Measurements from ENCODE around the gene GPR75. TPM values are rescaled to one million over a fixed set of nuclear protein-coding genes. Genes with fewer than 3 reads are reported as not detected.
A peak's percentile ranks its signal among the peaks of the same experiment; 100 is the strongest.

The GPR75 gene
- total RNA-seq, 6 experiments from 2014 or later: 1.1 to 3.3 (median 1.4) TPM

DNA sequence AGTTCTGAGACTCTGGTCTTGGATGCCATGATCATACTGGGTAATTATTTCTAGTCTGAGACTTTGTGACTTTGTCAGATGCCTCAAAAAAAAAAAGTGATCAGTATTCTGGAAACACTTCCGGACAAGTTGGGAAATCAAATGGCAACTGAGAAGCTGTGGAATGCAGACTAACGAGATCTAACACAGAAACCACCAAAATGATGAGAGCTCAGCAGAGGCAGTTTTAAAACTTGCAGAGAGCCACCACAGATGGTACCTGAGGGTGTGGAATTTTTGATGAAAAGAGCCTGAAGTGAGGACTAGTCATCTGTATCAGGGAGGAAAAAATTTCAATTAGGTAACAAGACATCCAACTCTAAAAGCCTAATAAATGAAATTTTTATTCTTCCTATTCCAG lies 5.5 kb upstream of the GPR75 start:
- no peak for TF ChIP-seq POLR2A (IDR thresholded peaks at IDR 0.05)
- TF ChIP-seq, protein P1, sequence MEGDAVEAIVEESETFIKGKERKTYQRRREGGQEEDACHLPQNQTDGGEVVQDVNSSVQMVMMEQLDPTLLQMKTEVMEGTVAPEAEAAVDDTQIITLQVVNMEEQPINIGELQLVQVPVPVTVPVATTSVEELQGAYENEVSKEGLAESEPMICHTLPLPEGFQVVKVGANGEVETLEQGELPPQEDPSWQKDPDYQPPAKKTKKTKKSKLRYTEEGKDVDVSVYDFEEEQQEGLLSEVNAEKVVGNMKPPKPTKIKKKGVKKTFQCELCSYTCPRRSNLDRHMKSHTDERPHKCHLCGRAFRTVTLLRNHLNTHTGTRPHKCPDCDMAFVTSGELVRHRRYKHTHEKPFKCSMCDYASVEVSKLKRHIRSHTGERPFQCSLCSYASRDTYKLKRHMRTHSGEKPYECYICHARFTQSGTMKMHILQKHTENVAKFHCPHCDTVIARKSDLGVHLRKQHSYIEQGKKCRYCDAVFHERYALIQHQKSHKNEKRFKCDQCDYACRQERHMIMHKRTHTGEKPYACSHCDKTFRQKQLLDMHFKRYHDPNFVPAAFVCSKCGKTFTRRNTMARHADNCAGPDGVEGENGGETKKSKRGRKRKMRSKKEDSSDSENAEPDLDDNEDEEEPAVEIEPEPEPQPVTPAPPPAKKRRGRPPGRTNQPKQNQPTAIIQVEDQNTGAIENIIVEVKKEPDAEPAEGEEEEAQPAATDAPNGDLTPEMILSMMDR (IDR thresholded peaks at IDR 0.05): no peak
- peaks cover 0 to 29% (median 0%) of the 10 kb centered on the region in 4 donors for H3K4me1 ChIP-seq
- H3K27me3 ChIP-seq: no peaks in the 10 kb centered on the region
- 83% methylated on average over 2 of the region's 2 CpGs for WGBS (ENCODE audit: insufficient coverage, low coverage, low lambda C conversion rate, missing lambda C conversion rate)
- H3K9me3 ChIP-seq: no peaks in the 10 kb centered on the region
- H3K36me3 ChIP-seq: peaks cover 0 to 22% (median 7%) of the 10 kb centered on the region in 4 donors
- no peak for DNase-seq
- H3K27ac ChIP-seq: peak overlapping the region in 1 of 3 donors; percentile 24
- H3K4me3 ChIP-seq: no peak overlapping the region
- intact Hi-C loops (cut with DNase I): no loop called here
- peak in 1 of 4 donors; percentile 34 for ATAC-seq

DNA sequence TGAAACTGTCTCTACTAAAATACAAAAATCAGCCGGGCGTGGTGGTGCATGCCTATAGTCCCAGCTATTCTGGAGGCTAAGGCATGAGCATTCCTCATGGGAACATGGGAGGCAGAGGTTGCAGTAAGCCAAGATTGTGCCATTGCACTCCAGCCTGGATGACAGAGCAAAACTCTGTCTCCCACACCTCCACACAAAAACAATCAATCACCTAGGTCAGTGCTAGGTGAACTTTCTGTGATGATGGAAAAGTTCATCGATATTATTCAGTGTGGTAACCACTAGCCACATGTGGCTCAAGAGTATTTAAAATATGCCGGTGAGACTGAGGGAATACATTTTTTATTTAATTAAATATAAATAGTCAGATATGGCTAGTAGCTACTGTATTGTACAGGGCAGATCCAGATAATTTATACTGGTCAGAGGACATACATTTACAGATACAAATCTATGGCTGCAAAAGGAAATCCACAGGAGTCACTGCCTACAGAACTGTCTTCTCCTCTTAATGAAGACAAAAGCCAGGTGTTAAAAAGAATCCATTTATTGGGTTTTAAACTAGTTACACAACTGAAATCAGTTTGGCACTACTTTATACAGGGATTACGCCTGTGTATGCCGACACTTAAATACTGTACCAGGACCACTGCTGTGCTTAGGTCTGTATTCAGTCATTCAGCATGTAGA lies 3.9 kb upstream of the GPR75 start:
- Histone ChIP-seq H3K4me3 (no peak overlapping the region), H3K27ac (peak overlapping the region in 1 of 3 donors; percentile 37), H3K27me3 (no peaks in the 10 kb centered on the region), H3K4me1 (peaks cover 0 to 35% (median 0%) of the 10 kb centered on the region in 4 donors), H3K9me3 (no peaks in the 10 kb centered on the region), H3K36me3 (peaks cover 0 to 22% (median 7%) of the 10 kb centered on the region in 4 donors)
- intact Hi-C loops (cut with DNase I): no loop called here
- ATAC-seq (peak in 3 of 4 donors; percentile 36 to 54 (median 46)), DNase-seq (no peak)
- TF ChIP-seq POLR2A (IDR thresholded peaks at IDR 0.05): no peak
- TF ChIP-seq, protein P1 (IDR thresholded peaks at IDR 0.05): no peak
- 72% methylated on average over 4 of the region's 6 CpGs for WGBS (ENCODE audit: insufficient coverage, low coverage, low lambda C conversion rate, missing lambda C conversion rate)

DNA sequence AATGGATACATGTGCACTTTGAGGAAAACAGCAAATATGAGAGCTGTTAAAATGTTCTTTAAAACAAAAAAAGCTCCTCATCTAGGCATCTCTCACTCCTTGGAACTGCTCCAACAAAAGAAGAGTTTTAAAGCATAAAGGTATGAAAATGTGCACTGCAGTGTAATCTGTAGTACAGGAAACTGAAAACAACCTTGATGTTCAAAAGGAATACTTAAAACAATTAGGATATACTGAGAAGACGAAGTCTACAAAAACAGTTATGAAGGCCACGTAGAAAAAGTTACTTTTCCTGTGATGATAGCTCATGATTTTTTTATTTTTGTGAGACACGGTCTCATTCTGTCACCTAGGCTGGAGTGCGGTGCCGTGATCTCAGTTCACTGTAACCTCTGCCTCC lies 2.1 kb upstream of the GPR75 start:
- Histone ChIP-seq H3K36me3 (peaks cover 0 to 17% (median 6%) of the 10 kb centered on the region in 4 donors), H3K27ac (no peak overlapping the region), H3K27me3 (no peaks in the 10 kb centered on the region), H3K9me3 (no peaks in the 10 kb centered on the region), H3K4me3 (no peak overlapping the region), H3K4me1 (peaks cover 0 to 28% (median 0%) of the 10 kb centered on the region in 4 donors)
- no peak for ATAC-seq
- intact Hi-C loops (cut with DNase I): no loop called here
- 93% methylated on average over 5 of the region's 5 CpGs for WGBS (ENCODE audit: insufficient coverage, low coverage, low lambda C conversion rate, missing lambda C conversion rate)
- DNase-seq: no peak
- TF ChIP-seq, protein P1 (IDR thresholded peaks at IDR 0.05): no peak
- no peak for TF ChIP-seq POLR2A (IDR thresholded peaks at IDR 0.05)

DNA sequence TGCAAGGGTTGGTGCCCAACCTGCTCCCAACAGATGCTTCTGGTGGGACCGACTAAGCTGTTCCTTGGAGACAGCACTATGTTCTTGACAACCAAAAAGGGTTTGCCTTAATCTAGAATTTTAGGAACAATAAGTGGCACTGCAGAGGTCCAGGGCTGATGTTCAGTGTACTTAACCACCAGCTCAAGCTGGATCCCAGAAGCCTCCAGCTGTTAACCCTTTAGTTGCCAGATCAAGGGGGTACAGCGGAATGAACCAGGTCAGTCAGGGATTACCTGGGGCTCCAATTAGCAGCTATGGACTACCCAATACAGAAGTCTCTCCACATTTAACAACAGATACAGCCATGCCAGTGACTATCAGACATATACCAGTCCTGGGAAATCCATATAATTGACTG lies 3.5 kb downstream of the GPR75 start:
- intact Hi-C loops (cut with DNase I): no loop called here
- WGBS (ENCODE audit: insufficient coverage, low coverage, low lambda C conversion rate, missing lambda C conversion rate): 85% methylated on average over 2 of the region's 2 CpGs
- DNase-seq (no peak), ATAC-seq (no peak)
- peaks cover 0 to 12% (median 2%) of the 10 kb centered on the region in 4 donors for H3K4me1 ChIP-seq
- H3K27ac ChIP-seq: no peak overlapping the region
- H3K9me3 ChIP-seq: no peaks in the 10 kb centered on the region
- H3K4me3 ChIP-seq: no peak overlapping the region
- no peaks in the 10 kb centered on the region for H3K36me3 ChIP-seq
- TF ChIP-seq POLR2A (IDR thresholded peaks at IDR 0.05): no peak
- TF ChIP-seq, protein P1 (IDR thresholded peaks at IDR 0.05): no peak
- no peaks in the 10 kb centered on the region for H3K27me3 ChIP-seq
